Fibroblast of peridontal ligament (primary cell): ENCODE measurements around the gene GNB1.
A peak's percentile ranks its signal among the peaks of the same experiment; 100 is the strongest.

Source experiments
- DNase-seq: peaks from one replicate; pipeline ENCODE4 v3.0.0-alpha.2; 2010; ENCODE audit errors: extremely low read depth

Gene GNB1

DNA sequence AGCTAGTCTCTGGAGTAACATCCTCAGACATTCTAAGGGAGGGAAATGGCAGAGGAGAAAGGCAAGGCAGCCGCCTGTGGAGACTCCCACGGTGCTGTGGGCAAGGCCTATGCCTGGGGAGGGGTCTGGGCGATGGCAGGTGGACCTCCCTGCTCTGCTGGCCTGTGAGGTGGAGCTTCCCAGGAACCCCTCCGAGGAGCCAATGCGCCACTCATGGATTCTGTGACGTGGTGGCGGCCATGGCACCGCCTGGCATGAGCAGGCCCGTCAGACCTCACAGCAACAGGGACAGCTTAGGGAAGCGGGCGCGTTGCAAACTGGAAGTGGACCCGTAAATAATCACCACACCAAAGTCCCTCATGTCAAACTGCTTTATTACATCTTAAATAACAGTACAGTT is 106.0 kb downstream of the GNB1 start:
- DNase-seq: no peak

DNA sequence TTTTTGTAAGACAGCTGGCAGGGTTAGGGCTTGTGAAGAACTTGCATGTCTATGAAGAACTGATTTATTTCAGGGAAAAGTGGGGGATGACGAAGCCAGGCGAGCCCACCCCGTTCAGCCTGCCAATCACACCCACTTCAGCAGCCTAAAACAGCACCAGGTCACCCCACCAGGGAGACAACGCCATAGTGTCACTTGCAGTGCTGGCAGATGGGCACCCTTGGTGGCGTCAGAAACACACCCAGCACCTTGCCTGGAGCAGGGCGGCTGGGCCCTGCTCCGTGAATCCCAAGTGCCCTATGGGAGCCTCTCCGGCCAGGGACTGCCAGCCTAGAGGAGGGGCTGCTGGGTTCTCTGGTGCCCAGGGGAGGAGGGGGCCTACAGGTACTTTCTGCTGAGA is 107.6 kb downstream of the GNB1 start:
- DNase-seq: no peak

DNA sequence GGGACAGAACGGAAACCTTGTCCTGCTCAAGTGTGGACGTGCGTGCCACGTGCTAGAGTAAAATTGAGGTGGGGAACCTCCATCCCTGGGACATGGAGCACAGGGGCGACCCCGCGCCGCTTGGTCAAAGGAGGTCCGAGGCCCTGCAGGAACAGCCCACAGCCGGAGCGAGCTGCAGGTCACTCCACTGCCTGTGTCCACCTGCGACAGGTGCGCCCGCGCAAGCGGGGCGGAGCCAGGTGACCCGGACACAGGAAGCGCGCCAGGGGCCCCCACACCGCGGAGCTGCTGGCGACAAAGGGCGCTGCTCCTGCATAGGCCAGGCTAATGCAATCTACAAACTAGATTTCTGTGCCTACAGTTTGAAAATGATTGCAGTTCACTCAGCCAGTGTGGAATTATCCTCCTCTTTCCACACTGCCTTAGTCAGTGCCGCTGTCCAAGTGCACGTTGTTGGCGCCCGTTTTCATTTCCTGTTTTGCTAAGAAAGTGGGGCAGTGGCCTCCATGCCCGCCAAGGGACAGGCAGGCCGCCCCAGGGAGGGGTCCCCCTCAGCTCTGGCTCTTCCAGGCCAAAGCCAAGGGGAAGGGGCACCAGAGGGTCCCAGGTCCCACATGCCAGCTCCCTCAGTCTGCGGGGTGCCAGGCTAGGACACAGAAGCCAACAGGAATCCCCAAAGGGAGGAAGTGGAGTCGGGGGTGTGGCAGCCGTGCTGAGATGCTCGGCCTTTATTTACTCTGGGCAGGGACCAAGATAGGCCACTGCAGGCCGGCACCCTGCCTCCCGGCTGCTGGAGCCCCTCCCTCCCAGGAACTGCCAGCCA is 108.3 kb downstream of the GNB1 start:
- DNase-seq: peak; percentile 62

DNA sequence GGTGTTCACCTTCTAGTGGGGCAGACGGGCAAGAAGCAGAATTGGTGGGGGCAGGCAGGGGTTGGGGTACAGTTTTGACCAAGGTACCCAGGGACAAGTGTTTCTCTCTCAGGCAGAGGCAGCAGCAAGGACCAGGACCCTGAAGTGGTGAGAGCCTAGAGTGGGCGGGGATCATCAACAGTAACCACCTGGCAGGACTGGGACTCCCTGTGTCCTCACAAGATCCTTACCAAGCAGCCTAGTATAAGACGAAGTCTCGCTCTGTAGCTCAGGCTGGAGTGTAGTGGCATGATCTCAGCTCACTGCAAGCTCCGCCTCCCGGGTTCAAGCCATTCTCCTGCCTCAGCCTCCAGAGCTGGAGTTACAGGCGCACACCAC is 109.4 kb downstream of the GNB1 start:
- DNase-seq: no peak

DNA sequence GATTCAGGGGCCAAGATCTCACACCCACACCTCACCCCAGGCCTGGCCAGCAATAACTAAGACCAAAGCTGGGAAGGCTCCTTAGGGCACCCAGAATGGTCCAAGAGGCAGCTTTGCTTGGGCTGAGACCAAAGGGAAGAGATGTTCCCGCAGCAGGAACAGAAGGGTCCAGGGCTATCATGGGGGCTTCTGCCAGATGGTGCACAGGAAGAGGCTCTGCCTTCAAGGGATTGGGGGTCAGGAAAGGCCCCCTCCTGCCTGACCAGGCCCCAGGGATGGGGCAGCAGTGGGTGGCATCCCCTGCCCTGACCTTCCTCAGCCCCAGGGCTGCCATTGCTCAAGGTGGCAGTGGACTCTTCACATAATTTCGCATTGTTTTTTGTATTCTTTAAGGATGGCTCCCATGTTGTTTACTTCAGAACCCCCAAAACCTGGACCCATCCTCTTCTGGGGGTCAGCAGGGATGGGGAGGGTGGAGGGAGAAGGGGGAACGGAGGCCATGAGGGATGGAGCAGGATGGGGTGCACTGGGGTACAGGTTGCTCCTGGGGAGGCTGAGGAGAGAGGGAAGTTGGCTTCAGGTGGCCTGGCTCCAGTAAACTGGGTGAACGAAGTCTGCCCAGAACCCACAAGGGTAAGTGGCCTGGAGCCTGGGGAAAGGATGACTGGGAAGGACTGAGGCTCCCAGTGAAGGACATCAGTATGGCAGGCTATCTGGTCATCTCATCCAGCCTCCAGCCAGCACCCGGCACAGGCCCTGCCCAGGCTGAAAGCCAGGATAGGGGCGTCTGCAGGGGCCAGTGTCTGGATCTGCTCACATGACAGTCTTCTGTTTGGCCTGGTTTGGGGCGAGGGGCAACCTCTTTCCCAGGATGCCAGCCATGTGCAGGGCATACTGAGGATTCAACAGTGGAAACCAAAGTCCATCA is 110.0 kb downstream of the GNB1 start:
- DNase-seq: no peak

DNA sequence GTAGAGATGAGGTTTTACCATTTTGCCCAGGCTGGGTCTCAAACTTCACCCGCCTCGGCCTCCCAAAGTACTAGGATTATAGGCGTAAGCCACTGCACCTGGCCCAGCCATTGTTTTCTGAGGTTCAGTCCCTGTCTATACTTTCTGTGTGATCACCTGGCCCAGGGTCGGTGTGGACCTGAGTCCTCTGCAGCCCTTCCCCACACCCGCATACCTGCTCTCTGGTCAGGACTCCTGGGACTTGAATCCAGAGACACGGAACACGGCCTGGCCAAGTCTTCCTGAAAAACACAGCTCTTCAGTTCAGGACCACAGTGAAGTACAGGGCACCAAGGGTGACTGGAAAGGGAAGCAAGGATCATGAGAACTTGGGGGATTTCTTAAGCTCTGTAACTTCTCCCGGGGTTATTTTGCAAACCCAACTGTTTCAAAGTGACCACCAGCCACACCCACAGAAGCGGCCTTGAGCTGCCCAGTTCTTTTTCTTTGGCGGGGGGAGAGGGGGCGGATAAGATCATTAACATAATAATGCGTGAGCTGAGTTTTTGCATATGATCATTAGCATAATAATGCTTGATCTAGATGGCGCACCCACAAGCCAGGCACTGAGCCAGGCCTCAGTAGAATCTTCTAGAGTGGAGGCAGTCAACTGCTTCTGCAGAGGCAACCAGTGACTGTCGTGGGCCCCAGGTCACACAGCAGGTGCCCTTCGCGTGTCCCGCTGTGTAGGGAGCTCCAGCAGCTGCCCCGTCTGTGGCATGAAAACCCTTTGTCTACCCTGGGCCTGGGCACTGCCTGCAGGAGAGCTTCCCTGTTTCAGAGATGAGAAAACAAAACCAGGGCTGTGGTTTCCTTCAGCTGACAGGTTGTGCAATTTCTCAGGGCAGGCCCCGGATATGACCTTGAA is 110.9 kb downstream of the GNB1 start:
- DNase-seq: peak; percentile 44

DNA sequence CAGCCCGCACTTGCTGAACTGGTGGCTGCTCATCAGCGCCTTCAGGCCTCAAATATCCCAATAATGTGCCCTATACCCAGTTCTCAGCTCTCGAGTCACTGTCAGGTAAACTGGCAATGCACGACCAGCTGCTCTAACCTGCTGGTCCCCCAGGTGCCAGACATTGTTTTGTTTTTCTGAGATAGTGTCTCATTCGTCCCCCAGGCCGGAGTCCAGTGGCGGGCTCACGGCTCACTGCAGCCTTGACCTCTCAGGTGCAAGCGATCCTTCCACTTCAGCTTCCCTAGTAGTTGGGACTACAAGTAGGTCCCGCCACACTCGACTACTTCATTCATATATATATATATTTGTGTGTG is 111.6 kb downstream of the GNB1 start:
- no peak for DNase-seq

DNA sequence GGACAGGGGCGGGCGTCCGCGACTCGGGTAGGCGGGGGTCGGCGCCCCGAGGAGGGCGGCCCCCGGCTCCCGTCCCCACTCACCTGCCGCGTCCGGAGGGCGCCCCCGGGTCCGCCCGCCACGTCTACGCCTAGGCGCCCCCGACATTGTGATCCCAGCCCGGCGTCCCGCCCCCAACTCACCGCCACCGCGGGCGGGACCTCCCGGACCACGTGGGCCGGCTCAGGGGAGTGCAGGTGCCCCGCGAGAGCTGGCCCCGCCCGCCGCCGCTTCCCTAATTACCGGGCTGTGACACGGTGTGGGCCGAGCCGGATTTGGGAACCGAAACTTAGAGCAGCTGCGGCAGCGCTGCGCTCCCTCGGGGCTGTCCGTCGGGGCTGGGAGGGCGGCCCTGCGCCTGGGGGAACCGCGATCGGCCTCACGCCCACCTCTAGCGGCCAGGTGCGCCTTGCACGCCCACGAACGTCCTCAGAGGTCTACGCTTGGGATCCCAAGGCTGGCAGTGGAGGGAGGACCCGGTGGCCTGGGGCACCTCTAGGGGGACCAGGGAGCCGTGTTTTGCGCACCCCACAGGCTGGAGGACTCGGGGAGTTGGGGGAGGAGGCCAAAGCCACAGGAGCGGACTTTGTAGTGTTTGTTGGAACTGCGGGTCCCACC is 112.1 kb downstream of the GNB1 start:
- no peak for DNase-seq

DNA sequence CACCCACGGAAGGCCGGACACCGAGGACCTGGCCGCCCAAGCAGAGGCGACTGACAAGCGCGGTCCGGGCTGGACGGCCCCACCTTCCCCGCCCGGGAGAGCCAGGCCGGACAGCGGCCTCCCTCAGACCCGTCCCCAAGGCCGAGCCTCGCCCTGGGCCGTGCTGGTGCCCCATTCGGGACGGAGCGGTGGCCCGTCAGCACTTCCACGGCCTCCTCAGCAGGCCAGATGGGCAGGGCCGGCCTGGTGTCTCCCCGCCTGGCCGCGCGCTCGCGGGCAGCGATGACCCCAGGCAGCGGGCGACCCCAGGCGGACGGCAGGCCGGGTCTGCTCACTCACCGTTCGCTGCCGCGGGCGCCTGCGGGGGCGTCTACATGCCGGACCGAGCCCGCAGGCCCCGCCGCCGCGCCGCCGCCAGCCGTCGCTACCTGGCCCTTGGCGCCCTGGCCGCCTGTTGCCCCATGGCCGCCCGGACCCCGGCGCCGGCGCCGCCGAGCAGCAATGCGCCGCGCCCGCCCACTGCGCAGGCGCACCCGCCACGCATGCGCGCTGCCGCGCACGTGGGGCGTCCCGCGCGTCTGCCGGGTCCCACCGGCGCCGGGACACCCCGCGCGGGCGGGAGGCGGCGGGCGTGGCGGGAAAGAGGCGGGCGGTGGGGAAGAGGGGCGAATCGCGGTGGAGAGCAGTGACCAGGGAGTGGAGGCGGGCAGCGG is 112.8 kb downstream of the GNB1 start, which contains the start of gene NADK:
NADK (minus strand) TSS at position 521 of the 713 bp plus-strand sequence. CDS start 13,064 bp downstream, outside the sequence.
- peak; percentile 24 for DNase-seq

DNA sequence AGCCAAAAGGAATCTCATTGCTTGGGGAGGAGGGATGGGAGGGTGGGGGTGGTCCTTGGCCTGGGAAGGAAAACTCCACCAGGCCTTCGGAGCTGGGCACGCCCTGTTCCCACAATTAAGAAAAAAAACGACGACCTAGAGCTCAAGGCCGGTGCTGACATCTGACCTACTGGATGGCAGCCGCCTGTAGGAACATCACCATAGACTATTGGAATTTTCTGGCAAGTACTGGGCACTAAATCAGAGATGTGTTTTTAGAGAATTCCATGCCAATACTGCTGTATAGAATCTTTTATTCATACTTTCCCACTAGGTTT is 113.3 kb downstream of the GNB1 start:
- DNase-seq: no peak

DNA sequence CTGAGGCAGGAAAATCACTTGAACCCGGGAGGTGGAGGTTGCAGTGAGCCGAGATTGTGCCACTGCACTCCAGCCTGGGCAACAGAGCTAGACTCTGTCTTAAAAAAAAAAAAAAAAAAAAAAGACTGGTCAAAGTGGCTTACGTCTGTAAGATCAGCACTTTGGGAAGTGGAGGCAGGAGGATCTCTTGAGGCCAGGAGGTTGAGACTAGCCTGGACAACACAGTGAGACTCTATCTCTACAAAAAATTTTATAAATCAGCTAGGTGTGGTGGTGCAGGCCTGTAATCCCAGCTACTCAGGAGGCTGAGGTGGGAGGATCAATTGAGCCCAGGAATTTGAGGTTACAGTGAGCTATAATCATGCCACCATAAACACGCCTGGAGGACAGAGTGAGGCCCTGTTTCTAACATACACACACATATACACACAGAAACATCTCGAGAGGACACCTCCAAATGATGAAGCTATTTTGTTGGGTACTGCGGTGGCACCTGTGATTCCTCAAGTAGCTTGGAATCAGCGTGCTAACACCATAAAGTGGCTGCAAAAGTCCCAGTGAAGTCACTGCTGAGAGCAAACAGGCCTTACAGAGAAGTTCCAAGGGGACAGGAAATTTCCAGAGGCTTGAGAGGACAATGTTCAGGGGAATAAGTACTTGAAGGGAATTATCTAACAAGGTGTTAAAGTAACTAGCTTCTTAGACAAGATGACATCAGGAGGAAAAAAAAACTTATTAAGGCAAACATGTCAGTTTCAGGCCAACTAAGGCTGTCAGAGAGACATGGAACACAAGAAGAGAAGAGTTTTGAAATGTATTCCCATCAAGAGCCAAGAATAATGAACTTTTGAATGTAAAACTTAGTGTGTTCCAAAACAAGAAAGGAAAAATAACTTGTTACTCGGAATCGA is 114.0 kb downstream of the GNB1 start:
- DNase-seq: peak; percentile 60

DNA sequence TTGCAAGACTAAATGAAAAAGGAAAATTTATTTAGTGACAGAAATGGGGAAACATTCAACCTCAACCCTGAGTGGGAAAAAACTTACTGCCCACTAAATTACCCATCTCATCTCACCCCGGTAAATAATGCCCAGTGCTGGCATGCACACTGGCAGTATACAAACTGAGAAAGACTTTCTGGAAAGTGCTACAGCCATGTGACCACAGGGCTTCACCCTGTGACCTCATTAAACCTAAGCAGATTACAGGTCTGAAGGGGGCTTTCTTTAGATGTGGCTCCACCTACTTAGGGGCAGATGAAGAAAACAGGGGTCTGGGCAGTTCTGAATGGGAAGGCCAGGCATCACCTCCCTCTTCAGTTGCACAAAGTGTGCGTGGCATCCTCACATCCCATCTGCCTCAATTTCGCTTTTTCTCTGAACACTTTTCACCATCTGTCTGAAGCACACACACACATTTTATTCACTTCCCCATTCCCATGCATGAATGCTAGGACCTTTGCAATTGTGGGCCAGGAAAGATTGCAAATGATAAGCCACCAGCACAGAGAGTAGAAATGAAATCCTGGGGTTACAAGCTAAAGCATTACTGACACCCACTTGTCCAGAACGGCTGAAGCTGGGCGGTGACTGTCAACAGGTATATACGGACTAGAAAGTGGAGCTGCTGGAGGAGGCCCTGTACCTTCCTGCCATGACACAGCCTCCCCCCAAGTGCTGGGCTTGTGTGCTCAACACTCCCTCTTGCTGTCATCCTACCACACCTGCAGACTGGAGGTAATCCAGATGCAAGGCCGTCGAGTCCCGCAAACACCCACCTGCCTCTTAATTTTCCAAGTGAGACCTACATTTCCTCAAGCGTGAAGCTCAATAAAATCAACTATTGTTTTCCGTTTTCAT is 115.3 kb downstream of the GNB1 start:
- no peak for DNase-seq

DNA sequence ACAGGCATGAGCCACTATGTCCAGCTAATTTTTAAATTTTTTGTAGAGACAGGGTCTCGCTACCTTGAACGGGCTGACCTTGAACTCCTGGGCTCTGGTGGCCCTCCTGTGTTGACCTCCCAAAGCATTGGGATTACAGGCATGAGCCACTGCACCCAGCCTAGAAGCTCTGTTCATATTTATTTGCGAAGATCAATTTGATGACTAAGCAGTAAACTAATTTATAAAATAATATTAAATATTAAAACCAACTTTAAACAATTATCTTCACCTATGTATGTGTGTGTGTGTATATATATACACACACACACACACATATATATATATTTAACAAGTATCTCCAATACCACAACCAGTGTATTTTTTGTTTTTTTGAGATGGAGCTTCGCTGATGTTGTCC is 117.0 kb downstream of the GNB1 start:
- no peak for DNase-seq

DNA sequence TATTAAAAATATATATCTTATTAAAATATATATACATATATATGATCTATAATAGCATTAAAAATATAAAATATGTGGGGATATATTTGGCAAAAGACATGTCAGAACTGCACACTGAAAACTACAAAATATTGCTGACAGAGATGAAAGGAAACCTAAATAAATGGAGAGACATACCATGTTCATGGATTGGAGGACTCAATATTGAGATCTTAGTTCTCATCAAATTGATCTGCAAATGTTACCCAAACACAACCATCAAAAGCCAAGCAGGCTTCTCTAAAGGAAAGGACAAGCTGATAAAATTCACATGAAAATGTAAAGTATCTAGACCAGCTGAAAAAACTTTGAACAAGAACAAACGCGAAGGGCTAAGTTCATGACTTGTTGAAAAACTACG is 119.8 kb downstream of the GNB1 start:
- DNase-seq: no peak

DNA sequence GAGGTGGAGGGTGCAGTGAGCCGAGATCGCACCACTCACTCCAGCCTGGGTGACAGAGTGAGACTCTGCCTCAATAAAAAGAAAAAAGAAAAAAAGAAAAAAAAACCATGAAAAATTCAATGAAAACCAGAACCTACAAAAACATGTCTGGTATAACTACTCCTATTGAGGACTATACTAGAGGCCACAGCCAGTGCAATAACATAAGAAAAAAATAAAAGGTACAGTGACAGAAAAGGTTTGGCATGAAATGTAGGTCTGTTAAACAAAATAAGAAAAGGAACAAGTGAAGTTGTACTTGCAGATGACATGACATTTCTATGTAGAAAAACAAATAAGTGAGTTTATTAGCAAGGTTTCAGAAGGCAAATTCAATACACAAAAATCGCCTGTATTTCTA is 120.8 kb downstream of the GNB1 start:
- DNase-seq: no peak

DNA sequence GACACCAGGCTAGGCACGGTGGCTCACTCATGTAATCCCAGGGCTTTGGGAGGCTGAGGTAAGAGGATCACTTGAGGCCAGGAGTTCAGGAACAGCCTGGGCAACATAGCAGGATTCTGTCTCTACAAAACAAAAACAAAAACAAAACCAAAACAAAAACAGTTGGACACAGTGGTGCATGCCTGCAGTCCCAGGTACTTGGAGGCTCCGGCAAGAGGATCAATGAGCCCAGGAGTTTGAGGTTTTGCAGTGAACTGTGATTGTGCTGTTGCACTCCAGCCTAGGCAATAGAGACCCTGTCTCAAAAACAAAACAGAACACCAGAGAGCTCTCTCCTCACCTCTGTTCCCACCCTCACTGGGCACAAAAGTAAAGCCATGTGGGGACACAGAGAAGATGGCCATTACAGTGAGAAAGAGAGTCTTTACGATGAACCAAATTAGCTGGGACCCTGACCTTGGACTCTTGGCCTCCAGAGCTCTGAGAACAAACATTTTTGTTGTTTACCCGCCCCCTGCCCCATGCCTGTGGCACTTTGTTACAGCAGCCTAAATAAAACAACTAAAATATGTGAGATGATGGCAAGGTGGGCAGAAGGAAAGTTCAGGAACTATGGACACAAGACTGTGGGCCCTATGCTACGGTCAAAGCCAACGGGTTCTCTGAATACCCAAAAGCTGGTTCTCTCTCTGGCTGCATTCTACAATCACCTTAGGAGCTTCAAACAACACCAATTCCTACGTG is 122.5 kb downstream of the GNB1 start:
- DNase-seq: no peak

DNA sequence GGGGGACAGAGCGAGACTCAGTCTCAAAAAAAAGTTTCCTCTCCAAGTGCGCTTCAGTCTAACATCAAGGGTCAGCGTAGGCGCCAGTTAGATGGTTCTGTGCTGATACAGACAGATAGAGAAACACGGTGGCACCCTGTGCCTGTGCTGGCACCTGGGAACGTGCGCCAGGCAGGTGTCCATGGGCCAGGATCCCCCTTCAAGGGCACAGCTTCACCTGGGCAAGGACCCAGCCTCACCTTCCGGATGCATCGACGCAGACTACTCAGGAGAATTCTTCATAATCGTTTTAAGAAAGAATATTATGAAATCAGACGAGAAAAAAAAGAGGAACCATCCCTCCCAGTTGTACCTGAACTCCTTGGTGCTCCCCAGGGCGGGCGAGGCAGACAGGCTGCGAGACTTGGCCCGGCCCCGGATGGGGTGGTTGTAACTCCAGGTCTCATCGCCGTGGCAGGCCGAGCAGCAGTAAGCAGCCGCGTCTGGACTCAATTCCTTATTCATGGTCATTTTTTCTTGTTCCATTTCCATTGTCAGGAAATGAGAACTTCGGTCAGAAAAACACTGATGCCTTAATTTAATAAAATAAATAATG is 125.9 kb downstream of the GNB1 start:
- no peak for DNase-seq
